GM12872 (cell line): ENCODE results near the gene RBBP8NL.

Experiments used
- CTCF ChIP-seq: IDR thresholded peaks from 3 replicates; pipeline ENCODE4 v1.5.1; 2011; ENCODE audit warnings: low read depth, mild to moderate bottlenecking, low read length, moderate library complexity; ENCODE audit not compliant: insufficient read depth

Gene RBBP8NL

GRCh38 chr20:62459488-62459887 is 32.1 kb upstream of the RBBP8NL start:
- TF ChIP-seq CTCF = no peak

GRCh38 chr20:62458275-62459251 is 31.2 kb upstream of the RBBP8NL start:
- TF ChIP-seq CTCF = no peak

GRCh38 chr20:62457831-62458230 is 30.5 kb upstream of the RBBP8NL start:
- no peak for TF ChIP-seq CTCF

- no peak for TF ChIP-seq CTCF
Observed at GRCh38 chr20:62457098-62457497, 29.8 kb upstream of the RBBP8NL start.

GRCh38 chr20:62455929-62456328 is 28.6 kb upstream of the RBBP8NL start:
- no peak for TF ChIP-seq CTCF

- TF ChIP-seq CTCF = no peak
Observed at GRCh38 chr20:62454904-62455636, 27.7 kb upstream of the RBBP8NL start.

GRCh38 chr20:62453186-62453808 is 26.0 kb upstream of the RBBP8NL start:
- TF ChIP-seq CTCF = no peak
